Measurements from ENCODE around the gene PLEKHG3. TPM values are rescaled to one million over a fixed set of nuclear protein-coding genes. Genes with fewer than 3 reads are reported as not detected.

The PLEKHG3 gene
- polyA plus RNA-seq, 1 donor (not counting 4 experiments of a cell fraction or from before 2014, with no cell fraction given): 71.0 TPM

DNA sequence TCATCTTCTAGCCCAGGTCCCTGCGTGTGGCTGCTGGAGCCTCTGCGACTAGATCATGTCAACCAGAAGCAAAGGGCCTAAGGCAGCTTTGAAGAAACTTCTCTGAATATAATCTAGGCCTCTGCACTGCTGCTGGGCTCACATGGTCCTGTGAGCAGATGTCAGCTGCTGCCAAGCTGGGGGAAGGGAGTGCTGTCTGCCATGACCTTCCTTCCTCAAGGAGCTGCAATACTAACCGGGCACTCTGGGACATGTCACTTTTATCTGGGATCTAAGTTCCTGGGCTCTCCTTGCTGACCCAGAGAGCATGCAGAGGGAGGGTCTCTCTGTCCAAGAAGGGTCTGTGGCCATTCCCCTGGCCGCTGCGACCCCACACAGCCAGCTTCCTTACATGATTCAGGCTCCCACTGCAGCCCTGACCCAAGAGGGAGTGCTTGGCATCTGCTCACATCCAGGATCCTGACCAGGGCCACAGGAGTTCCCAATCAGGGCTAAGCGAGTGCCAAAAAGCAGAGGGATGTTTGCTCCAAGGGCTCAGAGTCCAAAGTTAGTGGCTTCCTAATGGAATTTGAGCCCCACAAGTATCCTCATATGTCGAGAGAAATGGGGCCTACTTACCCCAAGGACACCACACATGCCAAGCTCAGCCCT is 74.0 kb downstream of the PLEKHG3 start:
- Histone ChIP-seq H3K4me2 (ENCODE audit: control insufficient read depth, extremely low read depth, insufficient read depth, low read depth, low read length) (no peak overlapping the region), H3K27me3 (ENCODE audit: control insufficient read depth, extremely low read depth, insufficient read depth, low read length) (peaks cover 4% of the 10 kb centered on the region), H4K20me1 (ENCODE audit: control insufficient read depth, extremely low read depth, insufficient read depth, low read length) (no peaks in the 10 kb centered on the region), H3K9ac (ENCODE audit: control insufficient read depth, extremely low read depth, insufficient read depth, low read length) (no peak overlapping the region), H3K4me3 (ENCODE audit: control insufficient read depth in 2 of 3, extremely low read depth in 1 of 3, insufficient read depth in 2 of 3, low read depth in 1 of 3, low read length in 3 of 3) (no peak overlapping the region), H3K36me3 (ENCODE audit: control insufficient read depth in 2 of 2, extremely low read depth in 1 of 2, insufficient read depth in 2 of 2, low read length in 2 of 2) (no peaks in the 10 kb centered on the region), H3K9me3 (ENCODE audit: control insufficient read depth, low read depth, low read length) (no peaks in the 10 kb centered on the region), H3K27ac (ENCODE audit: control insufficient read depth, insufficient read depth, low read length) (no peak overlapping the region), H3K9me1 (ENCODE audit: control insufficient read depth, extremely low read depth, insufficient read depth, low read length) (no peaks in the 10 kb centered on the region), H2AFZ (ENCODE audit: control insufficient read depth, low read length) (no peak overlapping the region), H3K4me1 (ENCODE audit: control insufficient read depth, extremely low read depth, insufficient read depth, low read length) (no peaks in the 10 kb centered on the region), H3K79me2 (ENCODE audit: control insufficient read depth, insufficient read depth, low read length) (no peaks in the 10 kb centered on the region)
- TF ChIP-seq EZH2 (IDR thresholded peaks at IDR 0.05; ENCODE audit: low read length): no peak
- TF ChIP-seq, protein P1, sequence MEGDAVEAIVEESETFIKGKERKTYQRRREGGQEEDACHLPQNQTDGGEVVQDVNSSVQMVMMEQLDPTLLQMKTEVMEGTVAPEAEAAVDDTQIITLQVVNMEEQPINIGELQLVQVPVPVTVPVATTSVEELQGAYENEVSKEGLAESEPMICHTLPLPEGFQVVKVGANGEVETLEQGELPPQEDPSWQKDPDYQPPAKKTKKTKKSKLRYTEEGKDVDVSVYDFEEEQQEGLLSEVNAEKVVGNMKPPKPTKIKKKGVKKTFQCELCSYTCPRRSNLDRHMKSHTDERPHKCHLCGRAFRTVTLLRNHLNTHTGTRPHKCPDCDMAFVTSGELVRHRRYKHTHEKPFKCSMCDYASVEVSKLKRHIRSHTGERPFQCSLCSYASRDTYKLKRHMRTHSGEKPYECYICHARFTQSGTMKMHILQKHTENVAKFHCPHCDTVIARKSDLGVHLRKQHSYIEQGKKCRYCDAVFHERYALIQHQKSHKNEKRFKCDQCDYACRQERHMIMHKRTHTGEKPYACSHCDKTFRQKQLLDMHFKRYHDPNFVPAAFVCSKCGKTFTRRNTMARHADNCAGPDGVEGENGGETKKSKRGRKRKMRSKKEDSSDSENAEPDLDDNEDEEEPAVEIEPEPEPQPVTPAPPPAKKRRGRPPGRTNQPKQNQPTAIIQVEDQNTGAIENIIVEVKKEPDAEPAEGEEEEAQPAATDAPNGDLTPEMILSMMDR (optimal IDR thresholded peaks at IDR 0.05 in 1 of 3, IDR thresholded peaks at IDR 0.05 in 1 of 3, conservative IDR thresholded peaks at IDR 0.05 in 1 of 3; ENCODE audit: extremely low read depth in 1 of 3, insufficient read depth in 2 of 3, low read length in 3 of 3): no peak
- dilution Hi-C loops (cut with MboI; ENCODE audit: extremely low pct_ligation_motif_present, low sequenced_read_pairs): no loop called here
- FAIRE-seq (no peak), DNase-seq (ENCODE audit: low read depth, low spot score) (no peak)

DNA sequence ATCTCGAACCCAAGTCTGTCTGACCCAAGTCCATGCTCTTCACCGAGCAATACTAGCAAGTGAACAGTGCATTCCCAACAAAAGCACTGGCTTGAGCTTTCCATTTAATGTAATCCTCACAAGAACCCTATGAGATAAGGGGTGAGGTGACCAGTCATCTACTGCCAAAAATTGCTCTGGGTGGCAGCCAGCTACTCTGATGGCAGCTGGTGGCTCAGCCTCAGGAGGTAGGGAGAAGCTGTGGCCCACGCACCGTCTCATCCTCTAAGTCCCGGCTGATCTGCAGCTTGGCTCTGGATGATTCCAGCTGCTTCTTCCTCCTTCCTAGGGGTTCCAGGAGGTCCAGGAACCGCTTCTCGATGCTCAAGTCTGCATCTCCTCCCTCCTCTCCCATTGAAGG is 75.2 kb downstream of the PLEKHG3 start:
- Histone ChIP-seq H3K27me3 (ENCODE audit: control insufficient read depth, extremely low read depth, insufficient read depth, low read length) (peaks cover 4% of the 10 kb centered on the region), H3K27ac (ENCODE audit: control insufficient read depth, insufficient read depth, low read length) (no peak overlapping the region), H3K4me2 (ENCODE audit: control insufficient read depth, extremely low read depth, insufficient read depth, low read depth, low read length) (no peak overlapping the region), H3K79me2 (ENCODE audit: control insufficient read depth, insufficient read depth, low read length) (no peaks in the 10 kb centered on the region), H3K4me1 (ENCODE audit: control insufficient read depth, extremely low read depth, insufficient read depth, low read length) (no peaks in the 10 kb centered on the region), H3K9me3 (ENCODE audit: control insufficient read depth, low read depth, low read length) (no peaks in the 10 kb centered on the region), H3K9me1 (ENCODE audit: control insufficient read depth, extremely low read depth, insufficient read depth, low read length) (no peaks in the 10 kb centered on the region), H3K9ac (ENCODE audit: control insufficient read depth, extremely low read depth, insufficient read depth, low read length) (no peak overlapping the region), H2AFZ (ENCODE audit: control insufficient read depth, low read length) (no peak overlapping the region), H3K4me3 (ENCODE audit: control insufficient read depth in 2 of 3, extremely low read depth in 1 of 3, insufficient read depth in 2 of 3, low read depth in 1 of 3, low read length in 3 of 3) (no peak overlapping the region), H3K36me3 (ENCODE audit: control insufficient read depth in 2 of 2, extremely low read depth in 1 of 2, insufficient read depth in 2 of 2, low read length in 2 of 2) (no peaks in the 10 kb centered on the region), H4K20me1 (ENCODE audit: control insufficient read depth, extremely low read depth, insufficient read depth, low read length) (no peaks in the 10 kb centered on the region)
- FAIRE-seq (no peak), DNase-seq (ENCODE audit: low read depth, low spot score) (no peak)
- TF ChIP-seq EZH2 (IDR thresholded peaks at IDR 0.05; ENCODE audit: low read length): no peak
- TF ChIP-seq, protein P1 (optimal IDR thresholded peaks at IDR 0.05 in 1 of 3, IDR thresholded peaks at IDR 0.05 in 1 of 3, conservative IDR thresholded peaks at IDR 0.05 in 1 of 3; ENCODE audit: extremely low read depth in 1 of 3, insufficient read depth in 2 of 3, low read length in 3 of 3): no peak
- dilution Hi-C loops (cut with MboI; ENCODE audit: extremely low pct_ligation_motif_present, low sequenced_read_pairs): no loop called here

Measured in keratinocyte (primary cell).